Stimulated activated naive CD8-positive, alpha-beta T cell treated with anti-CD3 and anti-CD28 coated beads, Interleukin-15, Interleukin-2, amounts not matched to agents 100 ng/mL and 50 ng/mL, for 24 hours (primary cell): ENCODE data around the gene MAN1B1.

Experiments
- H3K27ac Mint-ChIP-seq: one replicate; pipeline ENCODE4 v1.8.0; 2021; ENCODE audit warnings: mild to moderate bottlenecking, mixed read lengths
- H3K27me3 Mint-ChIP-seq: one replicate; pipeline ENCODE4 v1.8.0; 2021; ENCODE audit warnings: mixed read lengths
- H3K36me3 Mint-ChIP-seq: one replicate; pipeline ENCODE4 v1.8.0; 2021; ENCODE audit warnings: low read depth, mixed read lengths
- H3K4me1 Mint-ChIP-seq: one replicate; pipeline ENCODE4 v1.8.0; 2021; ENCODE audit warnings: low read depth, mixed read lengths
- H3K4me3 Mint-ChIP-seq: one replicate; pipeline ENCODE4 v1.8.0; 2021; ENCODE audit warnings: mild to moderate bottlenecking, mixed read lengths
- H3K9me3 Mint-ChIP-seq: one replicate; pipeline ENCODE4 v1.8.0; 2021; ENCODE audit warnings: mixed read lengths

MAN1B1 gene

DNA sequence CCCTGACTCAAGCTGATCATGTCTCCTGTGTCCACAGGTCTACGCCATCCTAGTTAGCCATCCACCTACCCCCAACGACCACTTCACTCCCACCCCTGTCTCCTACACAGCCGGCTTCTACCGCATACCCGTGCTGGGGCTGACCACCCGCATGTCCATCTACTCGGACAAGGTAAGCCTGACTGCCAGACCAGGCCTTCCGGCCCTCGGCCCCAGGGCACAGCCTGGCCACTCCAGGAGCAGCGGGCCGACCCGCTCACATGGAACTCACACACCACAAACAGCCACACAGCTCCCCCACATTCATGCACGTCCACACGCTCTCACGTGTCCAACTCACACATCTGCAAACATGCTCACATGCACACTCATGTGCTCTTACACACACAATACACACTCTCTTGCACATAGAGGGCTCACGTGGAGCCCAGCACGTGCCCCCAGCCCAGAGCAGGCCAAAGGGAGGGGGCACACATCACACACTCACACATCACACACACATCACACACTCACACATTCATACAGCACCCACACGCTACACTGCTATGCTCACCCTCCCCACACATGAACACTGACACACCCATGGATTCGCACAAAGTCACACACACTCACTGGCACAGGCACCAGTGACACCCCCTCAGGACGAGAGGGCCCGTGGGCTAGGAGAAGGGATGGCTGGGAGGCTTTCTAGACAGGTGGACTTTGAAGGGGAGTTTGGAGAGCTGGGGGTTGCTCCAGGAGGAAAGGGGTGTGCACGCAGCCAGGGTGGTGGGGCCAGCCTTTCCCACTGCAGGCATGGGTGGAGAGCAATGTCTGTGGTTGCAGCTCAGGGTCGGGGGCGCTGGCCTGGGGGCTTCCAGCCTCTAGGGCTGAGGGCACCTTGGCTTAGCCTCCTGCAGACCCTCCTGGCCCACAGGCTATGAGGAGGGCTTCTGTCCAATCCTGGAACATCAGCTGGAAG, 55.5 kb downstream of the MAN1B1 start:
- no peak overlapping the region for H3K4me3 Mint-ChIP-seq
- H3K36me3 Mint-ChIP-seq, result no peaks in the 10 kb centered on the region
- H3K27ac Mint-ChIP-seq, result no peak overlapping the region
- H3K27me3 Mint-ChIP-seq, result peaks cover 47% of the 10 kb centered on the region
- no peaks in the 10 kb centered on the region for H3K9me3 Mint-ChIP-seq
- peaks cover 2% of the 10 kb centered on the region for H3K4me1 Mint-ChIP-seq

DNA sequence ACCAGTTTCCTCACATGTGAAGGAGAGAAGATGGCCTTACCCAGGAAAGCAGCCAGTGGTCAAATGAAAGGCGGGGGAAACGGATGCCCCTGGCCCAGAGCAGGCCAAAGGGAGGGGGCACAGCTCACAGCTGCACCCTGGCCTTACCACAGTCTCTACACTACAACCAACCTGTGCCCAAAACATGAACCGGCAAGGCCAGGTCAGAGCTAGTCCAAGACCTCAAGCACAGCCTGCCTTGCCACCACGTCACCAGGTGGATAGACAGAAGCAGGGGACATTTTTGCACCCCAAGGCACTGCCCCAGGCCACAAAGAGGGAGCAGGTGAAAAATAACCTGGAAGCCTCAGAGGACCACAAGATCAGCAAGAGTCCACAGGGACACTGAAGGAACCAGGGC, 56.7 kb downstream of the MAN1B1 start:
- Mint-ChIP-seq H3K36me3 (no peaks in the 10 kb centered on the region), H3K27me3 (peaks cover 38% of the 10 kb centered on the region), H3K27ac (no peak overlapping the region), H3K4me3 (no peak overlapping the region), H3K9me3 (no peaks in the 10 kb centered on the region), H3K4me1 (peaks cover 2% of the 10 kb centered on the region)

DNA sequence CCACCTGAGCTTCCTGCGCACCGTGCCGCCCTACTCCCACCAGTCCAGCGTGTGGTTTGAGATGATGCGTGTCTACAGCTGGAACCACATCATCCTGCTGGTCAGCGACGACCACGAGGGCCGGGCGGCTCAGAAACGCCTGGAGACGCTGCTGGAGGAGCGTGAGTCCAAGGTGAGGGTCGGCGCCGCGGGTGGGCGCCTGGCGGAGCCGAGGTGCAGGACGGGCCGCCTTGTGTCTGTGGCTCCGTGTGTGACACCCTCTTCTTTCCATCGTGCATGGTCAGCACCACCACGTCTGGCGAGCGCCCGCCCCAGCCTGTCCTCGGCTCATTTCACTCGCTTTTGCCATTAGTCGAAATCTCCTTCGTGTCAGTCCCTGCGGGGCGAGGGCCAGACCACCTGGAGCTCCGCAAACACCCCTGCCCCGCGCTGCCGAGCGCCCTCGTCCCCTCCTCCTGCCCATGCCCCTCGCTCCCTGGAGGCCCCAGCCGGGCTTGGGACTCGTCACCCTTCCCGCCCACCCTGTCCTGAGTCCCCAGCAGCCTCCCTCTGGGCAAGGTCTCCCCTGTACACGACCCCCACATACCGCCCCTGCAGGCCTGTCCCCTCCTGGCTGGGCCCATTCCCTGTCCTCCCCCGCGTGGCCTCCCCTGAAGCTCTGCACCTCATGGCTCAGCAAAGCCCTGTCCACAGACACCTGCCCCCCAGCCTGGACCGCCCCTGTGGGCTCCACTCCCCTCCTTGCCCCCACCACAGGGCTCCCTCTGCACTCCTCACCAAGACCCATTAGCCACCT, 59.1 kb downstream of the MAN1B1 start:
- Mint-ChIP-seq H3K4me3 (no peak overlapping the region), H3K4me1 (peaks cover 6% of the 10 kb centered on the region), H3K9me3 (no peaks in the 10 kb centered on the region), H3K27ac (no peak overlapping the region), H3K36me3 (no peaks in the 10 kb centered on the region), H3K27me3 (peaks cover 22% of the 10 kb centered on the region)

DNA sequence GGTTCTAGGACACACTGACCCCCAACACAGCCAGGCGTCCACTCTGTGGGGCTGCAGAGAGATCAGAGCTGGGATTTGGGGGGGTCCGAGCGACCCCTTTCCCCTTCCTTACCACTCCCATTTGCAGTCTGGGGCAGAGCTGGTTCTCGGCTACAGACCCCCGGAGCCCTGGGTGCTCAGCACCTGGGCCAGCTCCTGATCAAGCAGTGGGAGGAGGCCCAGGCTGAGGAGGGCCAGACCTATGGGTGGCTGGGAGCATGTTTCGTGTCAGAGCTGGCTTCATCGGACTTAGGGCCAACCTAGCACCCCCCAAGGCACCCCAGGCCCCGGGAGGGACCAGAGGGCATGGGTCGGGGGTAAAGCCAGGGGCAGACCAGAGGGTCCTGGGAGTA, 59.7 kb downstream of the MAN1B1 start:
- Mint-ChIP-seq H3K9me3 (no peaks in the 10 kb centered on the region), H3K27me3 (peaks cover 20% of the 10 kb centered on the region)

DNA sequence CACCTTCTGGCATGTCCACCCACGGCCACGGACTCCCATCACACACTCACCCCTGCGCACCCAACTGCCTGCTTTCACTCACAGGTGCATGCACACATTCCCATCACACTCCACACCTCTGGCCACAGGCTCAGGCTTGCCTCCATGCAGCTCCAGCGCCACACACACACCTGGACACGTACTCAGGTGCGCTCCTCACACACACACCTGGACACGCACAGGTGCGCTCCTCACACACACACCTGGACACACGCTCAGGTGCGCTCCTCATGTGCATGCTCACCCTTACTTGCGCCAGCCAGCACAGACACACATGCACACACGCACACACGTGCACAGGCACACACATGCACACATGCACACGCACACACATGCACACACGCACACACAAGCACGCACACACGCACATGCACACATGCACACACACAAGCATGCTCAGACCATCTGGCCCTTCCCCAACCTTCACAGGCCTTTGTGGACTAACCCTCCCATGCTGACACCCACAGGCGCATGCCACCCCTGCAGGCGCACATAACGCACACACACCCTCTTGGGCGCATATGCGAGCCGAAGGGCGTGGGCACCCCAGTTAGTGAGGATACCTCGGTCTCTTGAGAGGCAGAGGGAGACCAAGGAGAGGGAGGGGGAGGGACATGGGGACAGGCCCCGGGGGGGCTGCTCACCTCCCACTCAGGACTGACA, 60.5 kb downstream of the MAN1B1 start:
- peaks cover 14% of the 10 kb centered on the region for H3K27me3 Mint-ChIP-seq
- no peak overlapping the region for H3K27ac Mint-ChIP-seq
- H3K4me3 Mint-ChIP-seq, result no peak overlapping the region
- H3K9me3 Mint-ChIP-seq, result no peaks in the 10 kb centered on the region
- peaks cover 14% of the 10 kb centered on the region for H3K4me1 Mint-ChIP-seq
- H3K36me3 Mint-ChIP-seq, result no peaks in the 10 kb centered on the region

More for the DNA sequence above, 59.7 kb downstream of the MAN1B1 start:
- no peak overlapping the region for H3K27ac Mint-ChIP-seq
- H3K4me3 Mint-ChIP-seq, result no peak overlapping the region
- peaks cover 10% of the 10 kb centered on the region for H3K4me1 Mint-ChIP-seq
- H3K36me3 Mint-ChIP-seq, result no peaks in the 10 kb centered on the region

DNA sequence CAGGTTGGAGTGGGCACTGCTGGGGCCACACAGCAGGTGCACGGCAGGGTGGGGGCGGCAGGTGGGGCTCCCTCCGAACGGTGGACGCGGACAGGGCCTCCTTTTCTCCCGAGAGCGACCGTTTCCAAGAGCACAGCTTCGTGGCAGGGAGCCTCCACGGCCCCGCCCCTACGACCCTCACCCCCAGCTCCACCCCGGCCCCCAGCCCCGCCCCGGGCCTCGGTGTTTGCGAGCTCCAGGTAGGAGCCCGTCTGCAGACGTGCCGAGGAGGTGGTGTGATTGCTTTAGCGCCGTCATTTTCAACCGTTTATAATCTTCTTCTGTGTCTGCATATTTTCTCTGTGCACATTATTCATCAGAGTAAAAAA, 61.0 kb downstream of the MAN1B1 start:
- peaks cover 14% of the 10 kb centered on the region for H3K4me1 Mint-ChIP-seq
- H3K27me3 Mint-ChIP-seq, result peaks cover 10% of the 10 kb centered on the region
- no peak overlapping the region for H3K27ac Mint-ChIP-seq
- no peaks in the 10 kb centered on the region for H3K36me3 Mint-ChIP-seq
- no peak overlapping the region for H3K4me3 Mint-ChIP-seq
- no peaks in the 10 kb centered on the region for H3K9me3 Mint-ChIP-seq

DNA sequence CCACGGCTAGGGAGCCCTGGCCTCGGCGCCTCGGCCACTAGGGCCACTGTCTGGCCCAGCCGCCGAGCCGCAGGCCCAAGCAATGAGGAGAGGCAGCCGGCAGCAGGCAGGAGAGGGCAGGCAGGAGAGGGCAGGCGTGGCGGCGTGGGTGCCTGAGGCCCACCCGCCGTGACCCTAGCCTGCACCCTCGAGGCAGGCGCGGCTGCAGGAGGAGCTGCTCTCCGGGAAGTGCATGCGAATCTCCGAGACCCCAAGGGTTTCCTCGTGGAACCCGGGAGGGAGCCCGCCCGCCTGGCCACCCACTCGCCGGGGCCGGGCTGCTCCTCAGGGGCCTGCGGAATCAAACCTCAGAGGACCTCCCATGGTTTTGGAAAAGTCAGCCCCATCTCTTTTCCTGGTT, 61.5 kb downstream of the MAN1B1 start:
- H3K9me3 Mint-ChIP-seq, result no peaks in the 10 kb centered on the region
- H3K36me3 Mint-ChIP-seq, result no peaks in the 10 kb centered on the region
- peaks cover 14% of the 10 kb centered on the region for H3K4me1 Mint-ChIP-seq
- peaks cover 10% of the 10 kb centered on the region for H3K27me3 Mint-ChIP-seq
- H3K4me3 Mint-ChIP-seq, result no peak overlapping the region
- H3K27ac Mint-ChIP-seq, result no peak overlapping the region

DNA sequence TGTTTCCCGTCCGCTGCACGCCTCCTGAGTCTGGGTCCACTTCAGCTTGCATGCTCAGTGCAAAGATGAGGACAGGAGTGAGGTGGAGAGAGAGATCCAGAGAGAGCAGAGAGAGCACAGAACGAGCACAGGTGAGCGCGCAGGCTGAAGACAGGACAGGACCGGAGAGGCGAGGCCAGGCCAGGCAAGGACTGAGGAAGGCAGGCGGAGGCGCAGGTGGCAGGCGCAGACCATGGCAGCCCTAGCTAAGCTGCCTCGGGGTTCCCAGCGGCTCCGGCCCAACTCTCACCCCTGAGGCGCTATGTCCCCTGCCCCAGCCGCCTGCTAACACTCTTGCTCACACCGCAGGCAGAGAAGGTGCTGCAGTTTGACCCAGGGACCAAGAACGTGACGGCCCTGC, 61.9 kb downstream of the MAN1B1 start:
- H3K4me3 Mint-ChIP-seq, result no peak overlapping the region

DNA sequence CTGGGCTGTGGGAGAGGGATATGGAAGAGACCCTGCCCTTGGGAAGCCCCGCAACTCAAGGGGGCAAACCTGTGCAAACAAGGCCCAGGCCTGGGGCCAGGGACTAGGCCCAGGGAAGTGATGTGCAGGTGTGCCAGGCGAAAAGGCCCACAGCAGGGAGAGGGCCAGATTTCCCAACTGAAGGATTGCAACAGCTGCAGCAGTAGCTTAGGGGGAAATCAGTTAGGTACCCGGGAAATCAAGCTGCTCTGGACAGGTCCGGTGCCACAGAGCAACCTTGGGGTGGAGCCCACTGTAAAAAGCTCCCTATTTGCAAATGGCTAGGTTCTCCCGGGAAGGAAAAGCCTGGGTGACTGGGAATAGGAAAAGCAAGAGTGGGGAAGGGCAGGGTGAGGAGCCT, 62.6 kb downstream of the MAN1B1 start:
- no peaks in the 10 kb centered on the region for H3K36me3 Mint-ChIP-seq
- H3K4me3 Mint-ChIP-seq, result no peak overlapping the region
- no peak overlapping the region for H3K27ac Mint-ChIP-seq

More for the DNA sequence above, 61.9 kb downstream of the MAN1B1 start:
- Mint-ChIP-seq H3K36me3 (no peaks in the 10 kb centered on the region), H3K4me1 (peaks cover 14% of the 10 kb centered on the region), H3K27ac (no peak overlapping the region), H3K9me3 (no peaks in the 10 kb centered on the region), H3K27me3 (peaks cover 8% of the 10 kb centered on the region)

DNA sequence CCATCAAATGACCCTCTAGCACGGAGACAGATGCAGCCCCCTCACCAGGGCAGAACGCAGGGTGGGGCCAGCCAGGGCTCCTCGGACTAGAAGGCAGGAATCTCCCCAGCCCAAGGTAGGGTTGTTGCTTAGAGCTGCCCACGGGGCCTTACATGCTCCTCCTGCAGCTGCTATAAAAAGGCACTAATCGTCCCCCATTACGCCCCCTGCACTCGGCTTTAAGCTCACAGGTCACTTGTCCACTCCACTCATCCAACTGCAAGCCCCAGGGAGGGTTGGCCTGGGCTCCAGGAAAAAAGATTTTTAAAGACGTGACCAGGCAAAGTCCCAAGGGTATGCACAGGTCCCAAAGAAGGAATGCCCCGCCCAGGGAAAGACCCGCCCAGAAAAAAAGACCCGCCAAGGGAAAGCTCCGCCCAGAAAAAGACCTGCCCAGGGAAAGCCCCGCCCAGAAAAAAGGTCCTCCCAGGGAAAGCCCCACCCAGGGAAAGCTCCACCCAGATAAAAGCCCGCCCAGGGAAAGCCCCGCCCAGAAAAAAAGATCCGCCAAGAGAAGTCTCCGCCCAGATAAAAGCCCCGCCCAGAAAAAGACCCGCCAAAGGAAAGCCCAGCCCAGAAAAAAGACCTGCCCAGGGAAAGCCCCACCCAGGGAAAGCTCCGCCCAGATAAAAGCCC, 63.3 kb downstream of the MAN1B1 start:
- H3K27ac Mint-ChIP-seq, result no peak overlapping the region
- H3K4me1 Mint-ChIP-seq, result peaks cover 14% of the 10 kb centered on the region
- H3K4me3 Mint-ChIP-seq, result no peak overlapping the region
- H3K9me3 Mint-ChIP-seq, result no peaks in the 10 kb centered on the region
- H3K27me3 Mint-ChIP-seq, result peaks cover 8% of the 10 kb centered on the region
- no peaks in the 10 kb centered on the region for H3K36me3 Mint-ChIP-seq

More for the DNA sequence above, 62.6 kb downstream of the MAN1B1 start:
- H3K9me3 Mint-ChIP-seq, result no peaks in the 10 kb centered on the region
- peaks cover 3% of the 10 kb centered on the region for H3K27me3 Mint-ChIP-seq
- H3K4me1 Mint-ChIP-seq, result peaks cover 14% of the 10 kb centered on the region

DNA sequence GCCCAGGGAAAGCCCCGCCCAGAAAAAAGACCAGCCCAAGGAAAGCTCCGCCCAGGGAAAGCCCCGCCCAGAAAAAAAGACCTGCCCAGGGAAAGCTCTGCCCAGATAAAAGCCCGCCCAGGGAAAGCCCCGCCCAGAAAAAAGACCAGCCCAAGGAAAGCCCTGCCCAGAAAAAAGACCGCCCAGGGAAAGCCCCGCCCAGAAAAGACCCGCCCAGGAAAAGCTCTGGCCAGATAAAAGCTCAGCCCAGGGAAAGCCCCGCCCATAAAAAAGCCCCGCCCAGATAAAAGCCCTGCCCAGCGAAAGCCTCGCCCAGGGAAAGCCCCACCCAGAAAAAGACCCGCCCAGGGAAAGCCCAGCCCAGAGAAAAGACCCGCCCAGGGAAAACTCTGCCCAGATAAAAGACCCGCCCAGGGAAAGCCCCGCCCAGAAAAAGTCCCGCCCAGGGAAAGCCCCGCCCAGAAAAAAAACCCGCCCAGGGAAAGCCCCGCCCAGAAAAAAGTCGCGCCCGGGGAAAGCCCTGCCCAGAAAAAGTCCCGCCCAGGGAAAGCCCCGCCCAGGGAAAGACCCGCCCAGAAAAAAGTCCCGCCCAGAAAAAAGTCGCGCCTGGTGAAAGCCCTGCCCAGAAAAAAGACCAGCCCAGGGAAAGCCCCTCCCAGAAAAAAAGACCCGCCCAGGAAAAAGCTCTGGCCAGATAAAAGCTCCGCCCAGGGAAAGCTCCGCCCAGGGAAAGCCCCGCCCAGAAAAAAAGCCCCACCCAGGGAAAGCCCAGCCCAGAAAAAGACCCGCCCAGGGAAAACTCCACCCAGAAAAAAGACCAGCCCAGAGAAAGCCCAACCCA, 64.1 kb downstream of the MAN1B1 start:
- Mint-ChIP-seq H3K27me3 (peaks cover 11% of the 10 kb centered on the region), H3K4me1 (peaks cover 14% of the 10 kb centered on the region), H3K36me3 (no peaks in the 10 kb centered on the region), H3K4me3 (no peak overlapping the region), H3K9me3 (no peaks in the 10 kb centered on the region), H3K27ac (no peak overlapping the region)

DNA sequence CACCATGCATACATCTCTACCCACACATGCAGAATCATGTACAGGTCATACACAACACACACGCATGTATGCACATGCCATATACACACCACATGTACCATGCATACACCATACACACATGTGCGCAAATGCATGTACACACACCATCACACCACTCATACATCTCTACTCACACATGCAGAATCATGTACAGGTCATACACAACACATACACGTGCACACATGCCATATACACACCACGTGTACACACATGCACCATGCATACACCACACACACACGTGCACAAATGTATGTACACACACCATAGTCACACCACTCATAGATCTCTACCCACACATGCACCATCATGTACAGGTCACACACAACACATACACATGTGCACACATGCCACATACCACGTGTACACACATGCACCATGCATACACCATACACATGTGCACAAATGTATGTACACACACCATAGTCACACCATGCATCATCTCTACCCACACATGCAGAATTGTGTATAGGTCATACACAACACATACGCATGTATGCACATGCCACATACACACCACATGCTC, 66.1 kb downstream of the MAN1B1 start:
- H3K4me3 Mint-ChIP-seq, result no peak overlapping the region
- no peak overlapping the region for H3K27ac Mint-ChIP-seq
- H3K4me1 Mint-ChIP-seq, result peaks cover 20% of the 10 kb centered on the region
- no peaks in the 10 kb centered on the region for H3K9me3 Mint-ChIP-seq
- peaks cover 16% of the 10 kb centered on the region for H3K27me3 Mint-ChIP-seq
- H3K36me3 Mint-ChIP-seq, result no peaks in the 10 kb centered on the region

DNA sequence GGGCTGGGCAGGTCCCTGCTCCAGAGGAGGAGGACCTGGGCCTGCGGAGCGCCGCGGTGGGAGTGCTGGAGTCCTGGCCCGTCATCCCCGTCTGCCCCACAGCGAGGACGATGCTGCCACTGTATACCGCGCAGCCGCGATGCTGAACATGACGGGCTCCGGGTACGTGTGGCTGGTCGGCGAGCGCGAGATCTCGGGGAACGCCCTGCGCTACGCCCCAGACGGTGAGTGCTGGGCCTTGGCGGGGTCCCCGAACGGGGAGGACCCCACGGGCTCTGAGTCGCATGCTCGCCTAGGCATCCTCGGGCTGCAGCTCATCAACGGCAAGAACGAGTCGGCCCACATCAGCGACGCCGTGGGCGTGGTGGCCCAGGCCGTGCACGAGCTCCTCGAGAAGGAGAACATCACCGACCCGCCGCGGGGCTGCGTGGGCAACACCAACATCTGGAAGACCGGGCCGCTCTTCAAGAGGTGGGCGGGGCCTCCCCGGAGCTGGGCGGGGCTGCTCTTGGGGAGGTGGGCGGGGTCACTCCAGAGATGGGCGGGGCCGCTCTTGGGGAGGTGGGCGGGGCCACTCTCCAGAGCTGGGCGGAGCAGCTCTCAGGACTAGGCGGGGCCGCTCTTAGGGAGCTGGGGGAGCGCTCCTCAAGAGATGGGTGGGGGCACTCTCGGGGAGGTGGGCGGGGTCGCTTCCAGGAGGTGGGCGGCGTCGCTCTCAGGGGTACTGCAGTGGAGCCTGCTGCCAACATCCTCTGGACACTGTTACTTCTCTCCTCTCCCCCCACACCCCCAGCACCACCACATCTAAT, 70.0 kb downstream of the MAN1B1 start:
- Mint-ChIP-seq H3K4me3 (peak overlapping the region; percentile 47), H3K36me3 (no peaks in the 10 kb centered on the region), H3K4me1 (peaks cover 15% of the 10 kb centered on the region), H3K9me3 (no peaks in the 10 kb centered on the region), H3K27me3 (peaks cover 33% of the 10 kb centered on the region), H3K27ac (no peak overlapping the region)
